HG03159 (cell line): ENCODE measurements around the gene CSAD.
"Not testable (repeated sequence)": the region's sequence is repeated elsewhere in the genome, so short reads cannot be mapped to it uniquely, and the experiment has no call there.

Experiments
- ATAC-seq: cut with Tn5 transposase; IDR thresholded peaks from one replicate; pipeline ENCODE4 v1.9.1; 2021; ENCODE audit warnings: mild to moderate bottlenecking, moderate library complexity; ENCODE audit not compliant: unreplicated experiment

CSAD gene

DNA sequence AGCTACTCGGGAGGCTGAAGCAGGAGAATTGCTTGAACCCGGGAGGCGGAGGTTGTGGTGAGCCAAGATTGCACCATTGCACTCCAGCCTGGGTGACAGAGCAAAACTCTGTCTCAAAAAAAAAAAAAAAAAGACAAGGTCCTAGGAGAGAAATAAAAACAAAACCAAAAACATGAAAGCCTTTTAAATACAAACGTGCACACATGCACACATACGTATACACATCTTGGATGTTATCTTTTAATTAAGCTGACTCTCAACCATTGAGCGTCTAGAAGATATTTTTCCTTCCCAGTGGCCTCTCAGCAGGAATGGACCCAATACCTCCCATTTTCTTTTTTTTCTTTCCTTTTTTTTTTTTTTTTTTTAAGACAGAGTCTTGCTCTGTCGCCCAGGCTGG is 68.3 kb downstream of the CSAD start:
- ATAC-seq, result not testable (repeated sequence)
